ENCODE measurements around the gene TMEM170B.
"Not testable (repeated sequence)": the region's sequence is repeated elsewhere in the genome, so short reads cannot be mapped to it uniquely, and the experiment has no call there.

Gene TMEM170B

GRCh38 chr6:11532097-11532496 is 5.5 kb upstream of the TMEM170B start:
- no peak for DNase-seq

GRCh38 chr6:11534561-11534960 is 3.0 kb upstream of the TMEM170B start:
- DNase-seq: no peak

- peak; percentile 7 for DNase-seq
These were observed 1.7 kb upstream of the TMEM170B start for GRCh38 chr6:11535801-11536230.

GRCh38 chr6:11536795-11537194 is 754 bp upstream of the TMEM170B start:
- no peak for DNase-seq

- DNase-seq: peak; percentile 21
These were observed 686 bp downstream of the TMEM170B start for GRCh38 chr6:11538052-11538818.

- no peak for DNase-seq
These were observed 1.4 kb downstream of the TMEM170B start for GRCh38 chr6:11538819-11539468.

- no peak for DNase-seq
These were observed 5.3 kb downstream of the TMEM170B start for GRCh38 chr6:11542863-11543262.

- DNase-seq: no peak
These were observed 6.5 kb downstream of the TMEM170B start for GRCh38 chr6:11543919-11544518.

GRCh38 chr6:11547846-11548245 is 10.3 kb downstream of the TMEM170B start:
- DNase-seq: not testable (repeated sequence)

GRCh38 chr6:11548578-11548977 is 11.0 kb downstream of the TMEM170B start:
- not testable (repeated sequence) for DNase-seq

- DNase-seq: no peak
These were observed 13.5 kb downstream of the TMEM170B start for GRCh38 chr6:11551053-11551452.

- no peak for DNase-seq
These were observed 14.9 kb downstream of the TMEM170B start for GRCh38 chr6:11552442-11552841.

- DNase-seq: no peak
These were observed 16.3 kb downstream of the TMEM170B start for GRCh38 chr6:11553824-11554223.

- no peak for DNase-seq
These were observed 18.8 kb downstream of the TMEM170B start for GRCh38 chr6:11556309-11556708.

- DNase-seq: no peak
These were observed 26.2 kb downstream of the TMEM170B start for GRCh38 chr6:11563793-11564192.

GRCh38 chr6:11566609-11567008 is 29.1 kb downstream of the TMEM170B start:
- no peak for DNase-seq

GRCh38 chr6:11571073-11571472 is 33.5 kb downstream of the TMEM170B start:
- DNase-seq: no peak

GRCh38 chr6:11575408-11576033 is 38.0 kb downstream of the TMEM170B start:
- DNase-seq: peak; percentile 63

- DNase-seq: no peak
These were observed 43.3 kb downstream of the TMEM170B start for GRCh38 chr6:11580686-11581405.

- DNase-seq: no peak
These were observed 46.7 kb downstream of the TMEM170B start for GRCh38 chr6:11584244-11584643.

GRCh38 chr6:11585426-11586016 is 48.0 kb downstream of the TMEM170B start:
- DNase-seq: peak; percentile 22

GRCh38 chr6:11586117-11586516 is 48.6 kb downstream of the TMEM170B start:
- no peak for DNase-seq
